Epidermal melanocyte (primary cell): Measurements from ENCODE around the gene DCAF6.
A peak's percentile ranks its signal among the peaks of the same experiment; 100 is the strongest.
"Not testable (repeated sequence)": the region's sequence is repeated elsewhere in the genome, so short reads cannot be mapped to it uniquely, and the experiment has no call there.

ENCODE experiments used
- DNase-seq: peaks from one replicate; pipeline ENCODE4 v3.0.0; 2011; ENCODE audit warnings: low spot score; ENCODE audit not compliant: insufficient read length

DCAF6 gene

GRCh38 chr1:167924102-167924501 lies 12.4 kb upstream of the DCAF6 start:
- no peak for DNase-seq

GRCh38 chr1:167924543-167925231 lies 11.8 kb upstream of the DCAF6 start:
- no peak for DNase-seq

GRCh38 chr1:167926486-167926997 lies 9.9 kb upstream of the DCAF6 start:
- DNase-seq = no peak

GRCh38 chr1:167927046-167927754 lies 9.3 kb upstream of the DCAF6 start:
- no peak for DNase-seq

- DNase-seq = no peak
These were observed 8.0 kb upstream of the DCAF6 start for GRCh38 chr1:167928457-167928852.

- not testable (repeated sequence) for DNase-seq
These were observed 7.6 kb upstream of the DCAF6 start for GRCh38 chr1:167928919-167929318.

- DNase-seq = no peak
These were observed 6.8 kb upstream of the DCAF6 start for GRCh38 chr1:167929725-167930124.

- no peak for DNase-seq
These were observed 2.7 kb upstream of the DCAF6 start for GRCh38 chr1:167933788-167934187.

- DNase-seq = no peak
These were observed 1.9 kb upstream of the DCAF6 start for GRCh38 chr1:167934426-167935215.

- DNase-seq = no peak
These were observed 1.0 kb upstream of the DCAF6 start for GRCh38 chr1:167935216-167936067.

GRCh38 chr1:167936930-167937708 lies 636 bp downstream of the DCAF6 start, which contains the start of gene MPC2:
Gene MPC2 (minus strand): TSS chr1:167937072. CDS start chr1:167935841, 1,231 bp downstream.
- peak; percentile 34 for DNase-seq

GRCh38 chr1:167937709-167938010 lies 1.2 kb downstream of the DCAF6 start:
- no peak for DNase-seq

GRCh38 chr1:167938080-167938636 lies 1.7 kb downstream of the DCAF6 start:
- DNase-seq = no peak

GRCh38 chr1:167940264-167940663 lies 3.8 kb downstream of the DCAF6 start:
- DNase-seq = no peak

- DNase-seq = no peak
These were observed 7.1 kb downstream of the DCAF6 start for GRCh38 chr1:167943541-167943940.

- no peak for DNase-seq
These were observed 11.2 kb downstream of the DCAF6 start for GRCh38 chr1:167947733-167948132.

GRCh38 chr1:167949785-167950184 lies 13.3 kb downstream of the DCAF6 start:
- no peak for DNase-seq

- no peak for DNase-seq
These were observed 14.1 kb downstream of the DCAF6 start for GRCh38 chr1:167950569-167950968.

GRCh38 chr1:167955915-167956314 lies 19.4 kb downstream of the DCAF6 start:
- DNase-seq = no peak

- DNase-seq = no peak
These were observed 21.2 kb downstream of the DCAF6 start for GRCh38 chr1:167957710-167958109.
